ENCODE results near the gene SURF4. TPM values are rescaled to one million over a fixed set of nuclear protein-coding genes. Genes with fewer than 3 reads are reported as not detected.

Gene SURF4
- total and polyA plus RNA-seq, 2 of the 13 experiments (the other 11 are each of a cell fraction or from before 2014, with no cell fraction given) = 220 to 265 TPM

DNA sequence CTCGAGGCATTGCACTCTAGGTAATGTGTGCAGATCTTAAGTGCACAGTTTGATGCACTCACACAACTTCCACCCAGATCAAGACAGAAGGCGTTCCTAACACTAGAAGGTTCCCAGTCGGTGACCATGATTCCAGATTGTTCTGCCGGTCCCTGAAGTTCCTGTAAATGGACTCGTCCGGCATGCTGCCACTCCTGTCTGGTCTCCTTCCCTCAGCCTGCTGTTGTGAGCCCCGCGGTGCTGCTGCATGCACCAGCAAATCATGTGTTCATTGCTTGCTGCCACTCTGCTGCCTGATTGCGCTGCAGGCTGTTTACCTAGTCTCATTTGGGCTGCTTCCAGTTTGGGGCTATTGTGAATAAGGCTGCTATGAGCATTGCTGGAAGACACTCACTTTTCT, 11.8 kb upstream of the SURF4 start (continued):
- peak; percentile 95 for TF ChIP-seq PRDM10 (CRISPR knock-in tag; IDR thresholded peaks at IDR 0.05; ENCODE audit: low read depth)
- no peak for TF ChIP-seq TGIF2 (CRISPR knock-in tag; IDR thresholded peaks at IDR 0.05)
- TF ChIP-seq, protein P1, sequence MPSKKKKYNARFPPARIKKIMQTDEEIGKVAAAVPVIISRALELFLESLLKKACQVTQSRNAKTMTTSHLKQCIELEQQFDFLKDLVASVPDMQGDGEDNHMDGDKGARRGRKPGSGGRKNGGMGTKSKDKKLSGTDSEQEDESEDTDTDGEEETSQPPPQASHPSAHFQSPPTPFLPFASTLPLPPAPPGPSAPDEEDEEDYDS (CRISPR knock-in tag; IDR thresholded peaks at IDR 0.05) = no peak
- TF ChIP-seq ZNF598 (CRISPR knock-in tag; IDR thresholded peaks at IDR 0.05; ENCODE audit: borderline replicate concordance) = peak; percentile 12; the same call in 1 of the 2 replicates
- TF ChIP-seq MLLT10 (CRISPR knock-in tag; IDR thresholded peaks at IDR 0.05) = no peak
- TF ChIP-seq, protein P2, sequence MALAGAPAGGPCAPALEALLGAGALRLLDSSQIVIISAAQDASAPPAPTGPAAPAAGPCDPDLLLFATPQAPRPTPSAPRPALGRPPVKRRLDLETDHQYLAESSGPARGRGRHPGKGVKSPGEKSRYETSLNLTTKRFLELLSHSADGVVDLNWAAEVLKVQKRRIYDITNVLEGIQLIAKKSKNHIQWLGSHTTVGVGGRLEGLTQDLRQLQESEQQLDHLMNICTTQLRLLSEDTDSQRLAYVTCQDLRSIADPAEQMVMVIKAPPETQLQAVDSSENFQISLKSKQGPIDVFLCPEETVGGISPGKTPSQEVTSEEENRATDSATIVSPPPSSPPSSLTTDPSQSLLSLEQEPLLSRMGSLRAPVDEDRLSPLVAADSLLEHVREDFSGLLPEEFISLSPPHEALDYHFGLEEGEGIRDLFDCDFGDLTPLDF (CRISPR knock-in tag; IDR thresholded peaks at IDR 0.05) = no peak
- peak; percentile 24; the same call in 1 of the 2 replicates for TF ChIP-seq ZFX (CRISPR knock-in tag; IDR thresholded peaks at IDR 0.05; ENCODE audit: low read depth)
- TF ChIP-seq, protein P3, sequence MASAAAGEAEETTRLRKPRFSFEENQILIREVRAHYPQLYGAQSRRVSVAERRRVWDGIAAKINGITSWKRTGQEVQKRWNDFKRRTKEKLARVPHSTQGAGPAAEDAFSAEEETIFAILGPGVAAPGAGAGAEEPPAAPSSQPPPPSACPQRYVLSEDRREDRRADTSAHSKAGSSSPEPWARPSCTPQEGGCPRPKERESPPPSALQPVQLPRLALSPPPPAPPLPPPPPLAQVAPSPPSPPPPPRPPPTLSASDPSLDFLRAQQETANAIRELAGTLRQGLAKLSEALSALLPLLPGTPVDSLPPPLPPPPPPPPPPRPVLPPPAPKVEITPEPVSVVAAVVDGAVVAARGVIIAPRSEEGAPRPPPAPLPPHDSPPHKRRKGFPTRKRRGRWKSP (CRISPR knock-in tag; IDR thresholded peaks at IDR 0.05) = no peak
- no peak for TF ChIP-seq ZNF484 (CRISPR knock-in tag; IDR thresholded peaks at IDR 0.05; ENCODE audit: borderline replicate concordance, low read depth)
- no peak for TF ChIP-seq KMT2B (CRISPR knock-in tag; IDR thresholded peaks at IDR 0.05)
- TF ChIP-seq ZBTB46 (CRISPR knock-in tag; IDR thresholded peaks at IDR 0.05; ENCODE audit: borderline replicate concordance) = no peak
- TF ChIP-seq TCF7L2 (IDR thresholded peaks at IDR 0.05; ENCODE audit: low read depth, low read length) = no peak
- TF ChIP-seq ATF6 (CRISPR knock-in tag; conservative IDR thresholded peaks at IDR 0.05) = no peak
- no peak for TF ChIP-seq ZFP62 (CRISPR knock-in tag; IDR thresholded peaks at IDR 0.05)
- TF ChIP-seq MEIS2 (CRISPR knock-in tag; IDR thresholded peaks at IDR 0.05) = no peak
- TF ChIP-seq ZNF557 (CRISPR knock-in tag; IDR thresholded peaks at IDR 0.05) = no peak
- TF ChIP-seq LRRFIP1 (CRISPR knock-in tag; conservative IDR thresholded peaks at IDR 0.05) = no peak
- TF ChIP-seq FOXA3 (CRISPR knock-in tag; IDR thresholded peaks at IDR 0.05) = peak; percentile 53
